GM06990 (cell line): Measurements from ENCODE around the gene HYAL3.
A peak's percentile ranks its signal among the peaks of the same experiment; 100 is the strongest.

Experiments
- DNase-seq: peaks from one replicate; pipeline ENCODE4 v3.0.0-alpha.2; 2011; ENCODE audit not compliant: insufficient read length; ENCODE audit errors: extremely low read depth
- H3K27me3 ChIP-seq: replicated peaks from 2 replicates; pipeline ENCODE4 v1.6.0; 2011; ENCODE audit warnings: low read length; ENCODE audit not compliant: control insufficient read depth, insufficient read depth
- H3K36me3 ChIP-seq: 2 replicates; pipeline ENCODE4 v1.5.1; 2011; ENCODE audit warnings: low read length; ENCODE audit not compliant: control insufficient read depth, insufficient read depth
- H3K4me3 ChIP-seq: replicated peaks from 2 replicates; pipeline ENCODE4 v1.5.1; 2011; ENCODE audit warnings: low read depth, mild to moderate bottlenecking, control low read depth, low read length
- CTCF ChIP-seq: IDR thresholded peaks from 2 replicates; pipeline ENCODE4 v1.5.1; 2011; ENCODE audit warnings: low read length, control low read depth, mild to moderate bottlenecking, inconsistent platforms; ENCODE audit not compliant: insufficient read depth, poor library complexity, severe bottlenecking

Gene HYAL3

GRCh38 chr3:50243543-50243895 is 55.7 kb downstream of the HYAL3 start:
- no peak for TF ChIP-seq CTCF
- peaks cover 19% of the 10 kb centered on the region for H3K36me3 ChIP-seq
- no peaks in the 10 kb centered on the region for H3K27me3 ChIP-seq
- H3K4me3 ChIP-seq, result no peak overlapping the region
- no peak for DNase-seq

GRCh38 chr3:50242851-50243542 is 56.2 kb downstream of the HYAL3 start:
- no peak for TF ChIP-seq CTCF
- Histone ChIP-seq H3K27me3 (no peaks in the 10 kb centered on the region), H3K36me3 (peaks cover 15% of the 10 kb centered on the region), H3K4me3 (no peak overlapping the region)
- peak; percentile 52 for DNase-seq
